NCI-H748 (cell line): ENCODE measurements around the gene PNPLA7.

Source experiments
- DNase-seq: peaks from one replicate; lab custom pipeline; 2025; ENCODE audit not compliant: unreplicated experiment; lab: John Stamatoyannopoulos, UW

Gene PNPLA7

DNA sequence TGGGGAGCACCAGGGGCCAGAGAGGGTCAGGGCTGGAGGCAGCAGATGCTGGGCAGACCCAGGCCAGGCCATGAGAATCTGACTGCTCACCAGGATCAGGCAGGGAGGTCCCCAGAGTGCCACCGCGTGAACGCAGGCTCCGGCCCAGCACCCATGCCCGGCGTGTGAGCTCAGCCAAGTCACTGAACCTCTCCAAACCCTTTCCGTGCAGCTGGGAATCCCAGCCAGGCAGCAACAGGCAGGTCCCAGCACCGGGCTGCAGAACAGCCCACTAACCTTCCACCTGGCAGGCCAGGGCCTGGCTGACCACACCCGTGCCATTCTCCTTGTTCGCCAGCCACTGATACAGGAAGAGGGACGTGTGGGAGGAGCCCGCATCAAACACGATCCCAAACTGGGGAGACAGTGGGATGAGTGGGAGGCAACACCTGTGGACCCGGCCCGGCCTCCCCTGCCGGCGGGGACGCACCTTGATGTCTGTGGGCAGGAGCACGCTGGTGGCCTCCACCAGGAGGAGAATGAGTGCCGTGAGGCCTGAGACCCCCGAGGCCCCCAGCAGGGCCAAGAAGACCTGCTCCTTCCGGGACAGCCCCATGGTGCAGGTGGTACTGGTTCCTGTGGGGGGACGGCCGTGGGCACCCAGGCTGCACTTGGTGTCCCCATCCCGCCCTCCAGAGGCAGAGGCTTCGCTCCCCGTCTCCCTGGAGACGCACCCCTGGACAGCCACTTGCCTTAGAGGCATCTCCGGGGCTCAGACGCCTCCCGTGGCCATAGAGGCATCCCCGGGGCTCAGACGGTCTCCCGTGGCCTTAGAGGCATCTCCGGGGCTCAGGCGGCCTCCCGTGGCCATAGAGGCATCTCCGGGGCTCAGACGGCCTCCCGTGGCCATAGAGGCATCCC, 112.3 kb downstream of the PNPLA7 start:
- no peak for DNase-seq

DNA sequence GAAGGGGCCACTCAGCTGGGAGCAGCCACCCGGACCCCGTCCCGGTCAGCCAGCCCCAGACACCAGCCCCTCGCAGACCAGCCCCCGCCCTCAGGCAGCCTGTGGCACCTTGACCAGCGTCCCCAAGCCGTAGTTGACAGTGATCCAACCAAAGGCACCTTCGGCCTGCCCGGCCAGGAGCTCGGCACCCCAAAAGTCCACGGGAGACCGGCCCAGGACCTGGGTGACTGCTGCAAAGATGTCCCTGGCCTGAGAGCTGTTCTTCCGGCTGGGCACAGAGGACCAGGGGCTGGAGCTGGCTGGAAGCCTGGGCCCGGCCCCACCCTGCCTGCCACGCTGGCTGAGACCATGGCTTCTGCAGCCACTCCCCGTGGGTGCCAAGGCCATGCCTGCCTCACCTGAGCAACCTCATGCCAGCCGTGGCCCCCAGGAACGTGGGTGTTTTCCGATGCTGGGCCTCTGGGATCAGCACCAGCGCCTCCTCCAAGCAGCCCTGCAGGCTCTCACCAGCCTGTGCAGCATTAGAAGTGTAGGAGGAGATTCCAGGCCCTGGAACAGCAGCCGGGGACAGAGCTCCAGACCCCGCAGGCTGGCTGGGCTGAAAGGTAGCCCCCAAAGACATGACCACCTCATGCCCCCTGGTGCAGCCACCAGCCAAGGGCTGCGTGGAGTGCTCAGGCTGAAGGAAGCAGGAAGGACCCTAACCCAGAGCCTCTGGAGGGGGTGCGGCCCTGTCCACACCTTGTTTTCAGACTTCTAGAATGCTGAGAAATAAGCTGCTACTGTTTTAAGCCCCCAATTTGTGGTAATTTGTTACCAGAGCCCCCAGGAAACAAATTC, 113.2 kb downstream of the PNPLA7 start:
- no peak for DNase-seq

DNA sequence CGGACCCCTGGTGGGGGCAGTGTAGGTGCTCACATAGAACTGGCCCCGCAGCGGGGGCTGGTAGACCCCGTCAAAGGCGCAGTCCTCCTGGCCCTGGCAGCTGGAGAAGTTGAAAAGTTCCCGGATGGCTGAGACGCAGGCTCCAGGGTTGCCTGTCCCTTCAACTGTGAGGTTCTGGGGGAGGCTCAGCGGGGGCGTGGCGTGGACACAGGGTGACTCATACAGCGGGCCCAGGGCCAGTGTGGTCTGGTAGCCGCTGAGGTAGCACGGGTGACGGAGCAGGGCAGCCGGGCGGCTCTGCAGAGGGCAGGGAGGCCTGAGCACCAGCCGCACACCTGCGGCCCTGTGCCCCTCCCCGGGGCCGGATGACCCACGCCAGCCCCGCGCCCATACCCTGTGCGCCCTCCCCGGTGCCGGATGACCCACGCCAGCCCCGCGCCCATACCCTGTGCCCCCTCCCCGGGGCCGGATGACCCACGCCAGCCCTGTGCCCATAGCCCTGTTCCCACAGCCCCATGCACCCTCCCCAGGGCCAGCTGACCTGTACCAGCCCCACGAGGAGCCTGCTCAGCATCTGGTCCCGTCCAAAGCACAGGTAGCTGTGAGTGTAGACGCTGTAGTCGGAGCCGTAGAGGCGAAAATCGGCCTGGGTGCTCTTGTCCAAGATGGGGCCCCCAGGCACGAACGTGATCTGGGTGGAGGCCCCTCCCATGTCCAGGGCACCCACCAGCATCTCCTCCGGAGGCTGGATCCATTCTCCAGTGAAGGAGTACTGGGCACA, 114.0 kb downstream of the PNPLA7 start:
- no peak for DNase-seq

DNA sequence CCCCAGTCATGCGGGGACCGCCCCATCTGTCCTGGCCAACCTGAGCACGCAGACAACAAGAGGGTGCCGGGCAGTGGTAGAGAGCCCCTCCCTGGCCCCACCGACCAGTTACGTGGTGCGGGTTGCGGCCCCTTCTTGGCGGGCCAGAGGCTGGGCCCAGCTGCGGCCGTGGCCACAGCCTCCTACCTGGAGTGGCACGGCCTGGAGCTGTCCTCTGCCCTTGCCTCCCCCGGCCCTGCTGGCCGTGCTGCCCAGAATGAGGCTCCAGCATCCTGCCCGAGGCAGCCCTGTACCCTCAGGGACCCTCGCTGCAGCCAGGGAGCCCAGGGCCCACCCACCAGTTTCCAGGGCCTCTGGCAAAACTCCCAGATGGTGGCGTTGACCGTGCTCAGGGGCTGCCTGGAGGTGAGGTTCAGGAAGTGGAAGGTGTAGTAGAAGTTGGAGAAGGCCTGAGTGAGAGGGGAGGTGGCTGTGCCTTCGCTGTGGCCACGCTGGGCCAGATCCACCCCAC, 114.8 kb downstream of the PNPLA7 start:
- no peak for DNase-seq

DNA sequence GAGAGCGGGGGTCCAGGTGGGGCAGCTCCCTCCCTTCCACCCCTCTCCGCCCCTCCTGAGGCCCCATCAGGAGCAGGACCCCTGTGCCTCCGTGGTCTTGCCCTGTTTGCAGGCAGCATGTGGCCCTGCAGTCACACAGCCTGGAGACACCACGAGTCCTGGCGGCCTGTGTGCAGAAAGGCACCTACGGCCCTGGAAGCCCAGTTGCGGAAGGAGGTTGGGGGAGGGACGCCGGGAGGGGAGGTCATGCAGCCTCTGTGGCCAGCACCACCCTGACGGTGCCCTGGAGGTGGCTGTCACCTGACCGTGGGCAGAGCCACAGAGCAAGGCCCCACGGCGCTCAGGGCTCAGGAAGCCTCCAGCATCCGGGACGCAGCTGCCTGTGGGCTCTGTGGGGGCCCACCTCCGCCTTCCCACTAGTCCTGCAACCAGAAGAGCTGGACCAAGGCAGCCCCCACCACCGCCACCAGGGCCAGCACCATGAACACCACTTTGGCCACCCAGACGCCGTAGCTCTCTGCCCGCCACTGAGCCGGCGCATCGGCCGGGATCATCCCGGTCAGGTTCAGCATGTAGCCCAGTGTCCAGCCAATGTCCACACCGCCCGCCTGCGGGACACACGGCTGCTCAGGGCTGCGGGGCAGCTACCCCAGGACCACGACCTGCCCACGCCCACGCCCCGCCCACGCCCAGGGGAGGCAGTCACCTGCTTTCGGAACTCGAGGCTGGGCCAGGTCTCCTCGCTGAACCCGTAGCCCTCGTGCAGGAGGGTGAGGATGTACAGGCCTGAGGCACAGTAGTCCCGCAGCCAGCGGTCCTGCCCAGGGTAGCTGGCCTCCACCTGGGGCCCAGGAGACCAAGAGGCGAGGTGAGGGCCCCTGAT, 115.5 kb downstream of the PNPLA7 start:
- DNase-seq: no peak

DNA sequence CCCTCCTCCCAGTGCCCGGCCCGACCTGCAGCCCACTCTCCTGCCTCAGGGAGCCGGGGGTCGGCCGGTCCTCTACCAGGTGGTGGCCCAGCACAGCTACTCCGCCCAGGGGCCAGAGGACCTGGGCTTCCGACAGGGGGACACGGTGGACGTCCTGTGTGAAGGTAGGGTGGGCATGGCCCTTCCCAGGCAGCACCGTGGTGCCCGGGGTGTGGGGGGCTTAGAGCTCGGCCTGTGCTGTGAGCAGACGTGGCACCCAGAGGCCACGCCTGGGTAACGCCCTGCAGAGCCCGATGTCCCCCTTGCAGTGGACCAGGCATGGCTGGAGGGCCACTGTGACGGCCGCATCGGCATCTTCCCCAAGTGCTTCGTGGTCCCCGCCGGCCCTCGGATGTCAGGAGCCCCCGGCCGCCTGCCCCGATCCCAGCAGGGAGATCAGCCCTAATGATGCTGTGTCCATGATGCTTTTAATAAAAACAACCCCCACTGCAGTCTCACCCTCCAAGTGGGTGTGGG, 116.2 kb downstream of the PNPLA7 start:
- no peak for DNase-seq

DNA sequence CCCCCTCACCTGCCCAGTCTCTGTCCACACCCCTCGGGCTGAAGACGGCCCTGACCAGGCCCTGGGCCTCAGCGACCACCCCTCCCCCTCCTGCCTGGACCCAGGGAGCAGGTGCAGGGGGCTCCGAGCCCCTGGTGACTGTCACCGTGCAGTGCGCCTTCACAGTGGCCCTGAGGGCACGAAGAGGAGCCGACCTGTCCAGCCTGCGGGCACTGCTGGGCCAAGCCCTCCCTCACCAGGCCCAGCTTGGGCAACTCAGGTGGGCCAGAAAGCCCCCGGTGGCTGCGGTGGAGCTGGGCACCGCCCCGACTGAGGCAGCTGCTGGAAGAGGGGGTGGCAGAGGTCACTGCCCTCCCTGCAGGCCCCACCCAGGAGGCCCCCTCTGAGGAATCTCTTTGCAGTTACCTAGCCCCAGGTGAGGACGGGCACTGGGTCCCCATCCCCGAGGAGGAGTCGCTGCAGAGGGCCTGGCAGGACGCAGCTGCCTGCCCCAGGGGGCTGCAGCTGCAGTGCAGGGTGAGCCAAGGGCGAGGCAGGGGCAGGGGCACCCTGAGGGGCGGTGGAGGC, 116.8 kb downstream of the PNPLA7 start:
- DNase-seq: no peak

DNA sequence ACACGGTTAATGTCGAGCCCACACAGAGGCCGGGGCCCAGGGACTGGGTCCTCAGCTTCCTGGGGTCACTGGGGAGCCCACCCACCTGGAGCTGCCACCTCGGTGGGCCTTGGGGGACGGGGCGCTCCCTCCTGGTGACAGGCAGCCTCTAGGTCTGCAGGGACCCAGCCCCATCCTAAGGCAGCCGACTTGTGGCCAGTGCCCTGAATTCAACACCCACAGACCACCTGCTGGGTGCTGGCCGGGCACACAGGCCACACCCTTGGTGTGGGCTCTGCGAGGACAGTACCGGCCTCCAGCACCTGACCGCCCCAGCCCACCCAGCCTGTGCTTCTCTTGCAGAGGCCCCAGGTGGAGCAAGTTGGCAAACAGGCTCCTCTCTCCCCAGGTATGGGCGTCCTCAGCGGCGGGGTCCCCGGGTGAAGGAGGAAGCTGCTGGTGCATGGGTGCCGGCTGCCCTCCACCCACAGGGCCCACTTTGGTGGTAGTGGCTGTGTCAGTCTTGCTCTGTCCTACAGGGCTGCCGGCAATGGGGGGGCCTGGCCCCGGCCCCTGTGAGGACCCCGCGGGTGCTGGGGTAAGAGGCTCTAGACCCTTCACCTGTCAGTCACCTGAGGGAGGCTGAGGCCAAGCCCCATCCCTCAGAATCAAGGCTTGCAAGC, 117.4 kb downstream of the PNPLA7 start:
- no peak for DNase-seq

DNA sequence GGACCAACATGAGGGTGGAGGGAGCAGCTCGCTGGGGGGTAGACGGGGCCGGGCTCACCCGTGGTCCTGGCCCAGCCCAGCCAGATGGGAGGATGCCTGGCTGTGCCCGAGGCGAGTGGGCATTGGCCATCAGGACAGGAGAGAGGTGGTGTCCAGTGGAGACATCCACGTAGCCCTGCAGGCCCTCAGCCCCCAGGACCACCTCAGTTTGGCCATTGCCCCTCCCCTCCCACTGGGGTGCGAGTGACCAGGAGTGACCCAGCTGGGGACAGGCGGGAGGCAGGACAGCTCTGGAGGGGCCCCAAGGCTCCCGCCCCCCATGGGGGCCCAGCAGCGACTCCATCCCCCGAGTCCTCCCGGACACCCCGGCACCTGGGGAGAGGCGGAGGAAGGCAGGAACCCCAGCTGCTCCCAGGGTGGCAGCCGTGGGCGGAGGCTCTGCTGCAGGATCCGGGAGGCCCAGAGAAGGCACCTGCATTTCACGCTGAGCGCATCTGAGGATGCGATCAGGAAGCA, 118.7 kb downstream of the PNPLA7 start:
- DNase-seq: no peak

DNA sequence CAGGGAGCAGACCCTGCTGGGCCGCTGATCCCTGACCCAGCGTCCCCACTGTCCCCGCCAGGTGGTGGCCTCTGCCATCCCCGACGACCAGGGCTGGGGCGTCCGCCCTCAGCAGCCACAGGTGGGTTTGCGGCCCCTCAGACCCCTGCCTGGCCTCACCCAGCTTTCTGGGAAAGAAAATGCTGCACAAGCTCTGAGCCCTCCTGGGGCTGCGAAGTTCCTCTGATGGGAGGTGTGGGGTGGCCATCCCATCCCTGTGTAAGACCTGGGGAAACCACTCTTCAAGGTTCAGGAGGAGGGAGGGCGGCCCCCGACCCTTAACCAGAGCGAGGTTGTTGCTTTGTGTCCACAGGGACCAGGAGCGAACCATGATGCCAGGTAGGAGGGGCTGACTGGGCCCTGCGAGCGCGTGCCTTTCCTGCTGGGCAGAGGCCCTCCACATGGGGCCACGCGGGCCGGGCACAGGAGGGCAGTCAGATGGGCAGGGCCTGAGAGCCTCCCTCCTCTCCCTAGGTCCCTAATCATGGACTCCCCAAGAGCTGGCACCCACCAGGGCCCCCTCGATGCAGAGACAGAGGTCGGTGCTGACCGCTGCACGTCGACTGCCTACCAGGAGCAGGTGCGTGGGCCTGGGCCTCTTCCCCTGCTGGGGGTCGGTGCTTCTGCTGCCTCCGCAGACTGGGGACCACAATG, 119.3 kb downstream of the PNPLA7 start:
- no peak for DNase-seq

DNA sequence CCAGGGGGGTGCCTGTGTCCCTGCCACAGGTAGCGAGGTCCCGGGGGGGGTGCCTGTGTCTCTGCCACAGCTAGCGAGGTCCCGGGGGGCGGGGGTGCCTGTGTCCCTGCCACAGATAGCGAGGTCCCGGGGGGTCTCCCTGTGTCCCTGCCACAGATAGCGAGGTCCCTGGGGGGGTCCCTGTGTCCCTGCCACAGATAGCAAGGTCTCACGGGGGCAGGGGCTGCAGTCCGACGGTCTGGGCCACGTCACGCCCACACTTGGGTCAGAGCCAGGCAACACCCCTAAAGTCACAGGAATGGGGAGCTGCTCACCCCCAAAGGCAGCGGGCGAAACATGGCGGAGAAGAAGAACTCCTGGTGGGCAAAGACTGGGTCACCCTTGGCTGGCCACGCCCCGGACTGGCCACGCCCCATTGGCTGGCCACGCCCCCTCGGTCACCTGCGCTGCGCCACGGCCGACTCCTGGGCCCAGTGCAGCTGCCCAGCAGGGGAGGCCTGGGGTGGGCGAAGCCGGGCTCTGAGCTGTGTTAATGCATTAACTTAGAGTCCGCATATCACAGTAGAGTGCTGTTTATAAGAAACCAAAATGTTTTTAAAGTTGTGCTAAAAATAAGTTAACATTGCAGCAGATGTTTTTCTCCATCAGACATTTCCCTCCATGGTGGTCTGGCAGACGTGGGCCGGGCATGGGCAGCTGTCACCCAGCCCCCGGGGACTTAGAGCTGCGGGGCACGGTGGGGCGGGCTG, 120.1 kb downstream of the PNPLA7 start:
- DNase-seq: peak; percentile 68

DNA sequence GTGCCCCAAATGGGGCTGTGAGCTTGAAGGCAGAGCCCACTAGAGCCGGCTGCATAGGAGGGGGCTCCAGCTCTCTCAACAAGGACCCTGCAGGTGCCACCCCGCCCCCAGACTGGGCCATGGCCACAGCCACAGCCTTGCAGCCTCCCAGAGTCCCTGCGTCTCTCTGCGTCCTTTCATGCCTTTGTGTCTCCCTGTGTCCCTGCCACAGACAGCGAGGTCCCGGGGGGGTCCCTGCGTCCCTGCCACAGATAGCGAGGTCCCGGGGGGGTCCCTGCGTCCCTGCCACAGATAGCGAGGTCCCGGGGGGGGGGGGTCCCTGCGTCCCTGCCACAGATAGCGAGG, 120.7 kb downstream of the PNPLA7 start:
- no peak for DNase-seq

DNA sequence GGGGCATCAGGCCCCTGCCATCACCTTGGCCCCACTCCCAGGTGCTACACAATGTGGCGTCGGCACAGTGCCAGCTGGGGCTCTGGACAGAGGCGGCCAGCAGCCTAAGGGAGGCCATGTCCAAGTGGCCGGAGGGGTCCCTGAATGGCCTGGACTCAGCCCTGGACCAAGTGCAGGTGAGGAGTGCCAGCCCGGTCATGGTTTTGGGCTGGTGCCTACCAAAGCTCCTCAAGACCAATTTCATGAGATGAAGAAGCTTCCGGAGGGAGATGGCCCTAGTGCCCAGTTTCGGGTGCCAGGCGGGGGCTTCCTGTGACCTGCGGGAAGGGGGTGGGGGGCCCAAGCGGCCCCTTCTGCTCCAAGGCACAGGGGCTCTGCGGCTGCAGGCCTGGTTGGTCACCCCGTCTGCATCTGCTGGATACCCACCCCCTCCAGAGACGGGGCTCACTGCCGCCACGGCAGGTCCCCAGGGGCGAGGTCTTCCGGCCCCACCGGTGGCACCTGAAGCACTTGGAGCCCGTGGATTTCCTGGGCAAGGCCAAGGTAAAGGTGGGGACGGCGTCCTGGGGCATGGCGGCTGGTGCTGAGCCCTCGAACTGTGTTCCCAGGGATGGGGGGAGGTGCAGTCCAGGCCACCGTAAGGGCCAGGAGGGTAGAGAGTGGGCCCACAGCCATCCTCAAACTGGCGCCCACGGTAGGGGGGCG, 121.2 kb downstream of the PNPLA7 start:
- DNase-seq: peak; percentile 56

DNA sequence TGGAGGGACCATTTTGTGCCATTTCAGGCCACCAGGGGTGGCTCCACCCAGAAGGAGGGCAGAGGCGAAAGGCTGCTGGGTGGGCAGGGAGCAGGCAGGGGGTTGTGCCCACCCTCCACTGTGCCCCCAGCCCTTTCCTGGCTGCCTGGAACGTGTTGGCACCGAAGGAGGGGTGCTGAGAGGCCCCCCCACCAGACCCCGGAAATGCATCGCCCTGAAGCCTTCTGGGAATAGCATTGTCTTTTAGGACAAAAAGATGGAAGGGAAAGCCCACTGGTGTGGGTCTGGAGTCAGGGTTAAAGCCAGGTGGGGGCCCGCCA, 121.9 kb downstream of the PNPLA7 start:
- DNase-seq: no peak

DNA sequence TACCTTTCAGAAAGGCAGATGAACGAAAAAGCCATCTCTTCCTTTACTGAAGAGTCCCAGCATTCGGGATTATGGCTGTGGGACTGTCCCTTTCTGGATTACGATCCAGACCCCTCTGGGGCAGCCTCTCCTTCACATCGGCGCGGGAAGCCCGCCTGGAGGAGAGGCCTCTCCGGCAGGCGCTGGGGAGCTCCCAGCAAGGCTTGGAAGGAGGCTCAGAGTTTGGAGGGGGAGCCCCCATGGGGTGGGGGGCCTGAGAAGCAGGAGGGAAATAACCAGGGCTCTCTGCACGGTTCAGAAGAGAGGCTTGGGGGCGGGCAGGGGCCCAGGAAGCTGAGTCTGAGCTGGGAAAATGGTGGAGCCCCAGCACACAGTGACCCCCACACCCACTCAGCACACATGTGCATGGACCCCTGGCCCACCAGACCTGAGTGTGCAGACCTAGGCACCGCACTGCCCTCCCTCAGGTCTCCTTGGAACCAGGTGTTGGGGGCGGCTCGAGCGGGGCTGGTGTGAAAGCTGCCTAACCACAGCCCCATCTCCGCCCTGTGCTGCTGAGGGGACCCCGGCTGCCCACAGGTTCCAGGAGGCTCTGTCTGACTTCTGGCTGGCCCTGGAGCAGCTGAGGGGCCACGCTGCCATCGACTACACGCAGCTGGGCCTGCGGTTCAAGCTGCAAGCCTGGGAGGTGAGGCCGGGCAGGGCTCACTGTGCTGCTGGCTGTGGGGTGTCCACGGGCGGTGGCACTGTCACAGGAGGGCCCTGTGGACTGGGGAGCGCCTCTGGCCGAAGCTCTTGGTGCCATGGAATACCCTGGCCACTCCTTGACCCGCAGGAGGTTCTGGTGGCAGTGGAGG, 122.5 kb downstream of the PNPLA7 start:
- no peak for DNase-seq

DNA sequence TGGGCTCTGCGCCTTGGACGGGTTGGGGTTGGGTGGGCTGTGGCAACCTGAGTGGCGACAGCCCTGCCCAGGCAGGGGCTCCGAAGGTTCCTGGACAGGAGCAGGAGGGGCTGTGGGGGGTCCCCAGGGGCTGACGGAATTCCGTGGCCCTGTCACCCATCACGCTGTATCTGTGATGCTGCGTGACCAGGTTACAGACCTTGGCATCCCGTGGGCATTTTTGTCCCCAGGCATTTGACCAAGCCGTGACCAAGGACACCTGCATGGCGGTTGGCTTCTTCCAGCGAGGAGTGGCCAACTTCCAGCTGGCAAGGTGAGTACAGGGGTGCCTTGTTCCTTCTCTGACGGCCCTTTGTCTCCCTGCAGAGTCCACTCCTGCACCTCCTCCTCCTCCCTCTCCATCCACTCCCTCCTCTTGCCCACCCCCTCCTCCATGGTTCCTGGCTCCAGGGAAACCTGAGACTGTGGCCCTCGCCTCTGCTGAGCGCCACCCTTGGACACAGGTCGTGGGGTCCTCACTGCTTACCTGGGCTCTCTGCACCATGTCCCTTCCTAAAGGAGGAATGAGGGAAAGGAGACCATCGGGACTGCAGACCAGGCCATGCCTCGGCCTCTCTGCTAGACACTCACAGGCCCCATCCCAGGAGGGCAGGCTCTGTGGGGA, 124.1 kb downstream of the PNPLA7 start:
- no peak for DNase-seq
